HepG2 (cell line): ENCODE data around the gene NAA38. TPM values are rescaled to one million over a fixed set of nuclear protein-coding genes. Genes with fewer than 3 reads are reported as not detected.

Experiments used
- ATAC-seq: fragments of 200-7000 bp; cut with Tn5 transposase; 3 replicates; pipeline ENCODE4 v1.9.1; 2020; ENCODE audit warnings: mild to moderate bottlenecking, moderate library complexity
- BruUV-seq: library from RNA; stranded (reverse); fragments of 400-500 nt; replicated peaks from 2 replicates; lab custom pipeline; 2021; lab: Mats Ljungman, UMichigan
- CTCF ChIA-PET: fragments of 300-600 bp; formaldehyde crosslinking; extraction: SDS; loops from one replicate; lab custom pipeline; 2021; ENCODE audit warnings: low total read pairs, inconsistent platforms, low intra/inter-chr PET ratio; lab: Yijun Ruan, JAX
- POLR2A ChIA-PET: fragments of 350-600 bp; sonication (Branson Sonifier 250); formaldehyde crosslinking; loops from one replicate; lab custom pipeline; 2020; ENCODE audit warnings: antibody characterized with exemption, inconsistent platforms; lab: Yijun Ruan, JAX
- DNase-seq: peaks from one replicate; pipeline ENCODE4 v3.0.0-alpha.2; 2015; ENCODE audit warnings: low spot score
- FAIRE-seq: peaks from 3 replicates; lab custom pipeline; 2011; peaks lifted over from hg19 to GRCh38; lab: Jason Lieb, UNC
- H2AFZ ChIP-seq: one replicate; pipeline ENCODE4 v1.6.1; 2011; ENCODE audit warnings: low read length, inconsistent platforms
- H3K27ac ChIP-seq: fragments of 300-600 bp; 3 replicates; pipeline ENCODE4 v1.8.0; 2011; ENCODE audit warnings: mixed run types, mild to moderate bottlenecking, mixed read lengths, low read length, inconsistent platforms; ENCODE audit not compliant: insufficient read depth; ENCODE audit errors: extremely low read length
- H3K27me3 ChIP-seq, 2 experiments: fragments of 200-600 bp in 1 of 2; 2 replicates in 1 of 2; 3 replicates in 1 of 2; pipeline versions ENCODE4 v1.6.0 to v1.8.0; 2011; ENCODE audit warnings: low read length in 2 of 2, mild to moderate bottlenecking in 2 of 2, moderate library complexity in 2 of 2, inconsistent platforms in 1 of 2; ENCODE audit not compliant: insufficient read depth in 2 of 2, control insufficient read depth in 1 of 2
- H3K36me3 ChIP-seq, 2 experiments: fragments of 200-600 bp in 1 of 2; replicated peaks in 1 of 2; 2 replicates in 1 of 2; 3 replicates in 1 of 2; pipeline versions ENCODE4 v1.5.1 to v1.8.0; 2011; ENCODE audit warnings: low read length in 2 of 2, inconsistent platforms in 1 of 2; ENCODE audit not compliant: insufficient read depth in 2 of 2, control insufficient read depth in 1 of 2
- H3K4me1 ChIP-seq: 2 replicates; pipeline ENCODE4 v1.5.1; 2012; ENCODE audit warnings: low read length, inconsistent platforms; ENCODE audit not compliant: insufficient read depth
- H3K4me2 ChIP-seq: 2 replicates; pipeline ENCODE4 v1.6.0; 2011; ENCODE audit warnings: low read depth, low read length, inconsistent platforms
- H3K4me3 ChIP-seq, 3 experiments: fragments of 200-600 bp in 1 of 3; sonication (generic), shearing (Covaris generic) in 1 of 3; replicated peaks in 1 of 3; 2 replicates each; pipeline ENCODE4 v1.5.1; 2011 to 2016; ENCODE audit warnings: low read length in 3 of 3, inconsistent platforms in 2 of 3, low read depth in 2 of 3, mild to moderate bottlenecking in 2 of 3, control low read depth in 1 of 3, mixed read lengths in 1 of 3; ENCODE audit not compliant: insufficient read depth in 1 of 3
- H3K79me2 ChIP-seq: one replicate; pipeline ENCODE4 v1.6.1; 2011; ENCODE audit warnings: low read length, inconsistent platforms; ENCODE audit not compliant: insufficient read depth
- H3K9ac ChIP-seq: 2 replicates; pipeline ENCODE4 v1.6.0; 2011; ENCODE audit warnings: mild to moderate bottlenecking, low read depth, low read length, inconsistent platforms; ENCODE audit not compliant: insufficient read depth
- H3K9me3 ChIP-seq: 2 replicates; pipeline ENCODE4 v1.5.1; 2012; ENCODE audit warnings: mild to moderate bottlenecking, low read length
- H4K20me1 ChIP-seq: 2 replicates; pipeline ENCODE4 v1.6.0; 2011; ENCODE audit warnings: inconsistent platforms, mild to moderate bottlenecking, low read length, moderate library complexity; ENCODE audit not compliant: insufficient read depth
- JUNB ChIP-seq: sonication (generic); formaldehyde crosslinking; IDR thresholded peaks from 2 replicates; pipeline ENCODE4 v1.8.0; 2022; ENCODE audit warnings: missing genetic modification reagents, mild to moderate bottlenecking, borderline replicate concordance
- RARG ChIP-seq: sonication (generic); formaldehyde crosslinking; IDR thresholded peaks from 2 replicates; pipeline ENCODE4 v1.4.0; 2020; ENCODE audit warnings: low read depth, mild to moderate bottlenecking, missing genetic modification reagents
- ZSCAN29 ChIP-seq: sonication (generic); formaldehyde crosslinking; conservative IDR thresholded peaks from 2 replicates; pipeline ENCODE4 v1.4.0; 2020; ENCODE audit warnings: mild to moderate bottlenecking, missing genetic modification reagents
- WGBS: methylation state at CpG from one replicate; pipeline ENCODE4 v1.1.6; 2017; ENCODE audit warnings: low lambda C conversion rate; 5-methylcytosine and 5-hydroxymethylcytosine counted together
- in situ Hi-C: cut with HindIII; loops from 2 replicates; pipeline ENCODE4 v1.10.0; 2017; ENCODE audit warnings: low pct_unique_long_range_greater_than_20kb; ENCODE audit not compliant: extremely low pct_ligation_motif_present
- intact Hi-C: fragments of 100-400 bp; cut with micrococcal nuclease; formaldehyde crosslinking; loops from one replicate; pipeline ENCODE4 v1.10.0; 2022; ENCODE audit not compliant: unreplicated experiment
- polyA plus RNA-seq, 8 experiments: library from polyadenylated mRNA; depleted of rRNA in 3 of 8; stranded (reverse) in 7 of 8; unstranded in 1 of 8; fragments of >200 nt; fragmentation: Illumina TruSeq in 4 of 8; extraction: Trizol in 4 of 8; gene quantifications; 2 replicates each; pipeline versions ENCODE4 v1.2.1 to v1.2.3, GENCODE V29; 2011 to 2016; ENCODE audit warnings: low read depth in 4 of 8, missing spikeins in 1 of 8, mixed read lengths in 1 of 8; ENCODE audit not compliant: insufficient read depth in 1 of 8
- total RNA-seq, 5 experiments: library from RNA; depleted of rRNA; stranded (reverse); fragments of >200 nt; fragmentation: Illumina TruSeq; extraction: Trizol; gene quantifications; 2 replicates each; pipeline ENCODE4 v1.2.3, GENCODE V29; 2016; ENCODE audit warnings: low read depth in 1 of 5
- TF ChIP-seq, protein P1 (sequence below): IDR thresholded peaks from 2 replicates; pipeline ENCODE4 v1.6.1; 2016

The NAA38 gene
- total and polyA plus RNA-seq, 2 of the 13 experiments (the other 11 are each of a cell fraction or from before 2014, with no cell fraction given), result 46.9 to 91.6 TPM

GRCh38 chr17:7837408-7838088 is 19.8 kb downstream of the NAA38 start:
- intact Hi-C loops, result loop anchor here (2.0 kb wide), 1 partner anchor 19 kb away; the partner anchor contains the start of gene NAA38

More at GRCh38 chr17:7837408-7838088, 19.8 kb downstream of the NAA38 start:
- Histone ChIP-seq H3K4me1 (peaks cover 52% of the 10 kb centered on the region), H3K4me3 (peak overlapping the region; percentile 38 to 92 (median 55)), H3K9ac (peak overlapping the region; percentile 67), H3K27me3 (no peaks in the 10 kb centered on the region; a peak in 1 of 5 replicates), H3K79me2 (peaks cover 34% of the 10 kb centered on the region), H3K9me3 (no peaks in the 10 kb centered on the region), H3K4me2 (peak overlapping the region; percentile 71), H4K20me1 (peaks cover 9% of the 10 kb centered on the region; the same call in 1 of the 2 replicates), H3K27ac (peak overlapping the region; percentile 92), H3K36me3 (0 out of 5 replicates have a peak, but pooled peaks cover 0 to 5% of the 10 kb centered on the region in 2 experiments), H2AFZ (no peak overlapping the region)
- WGBS, result 0% methylated on average over 8 of the region's 8 CpGs
- TF ChIP-seq RARG (peak; percentile 71; the same call in 1 of the 2 replicates), JUNB (0 out of 2 replicates have a peak, but pooled peaks have one; percentile 2), ZSCAN29 (peak; percentile 73; the same call in 1 of the 2 replicates)
- TF ChIP-seq, protein P1, sequence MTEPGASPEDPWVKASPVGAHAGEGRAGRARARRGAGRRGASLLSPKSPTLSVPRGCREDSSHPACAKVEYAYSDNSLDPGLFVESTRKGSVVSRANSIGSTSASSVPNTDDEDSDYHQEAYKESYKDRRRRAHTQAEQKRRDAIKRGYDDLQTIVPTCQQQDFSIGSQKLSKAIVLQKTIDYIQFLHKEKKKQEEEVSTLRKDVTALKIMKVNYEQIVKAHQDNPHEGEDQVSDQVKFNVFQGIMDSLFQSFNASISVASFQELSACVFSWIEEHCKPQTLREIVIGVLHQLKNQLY, result no peak
- peak; percentile 21 for DNase-seq
- no peak for ATAC-seq
- CTCF ChIA-PET, result no interaction called here
- POLR2A ChIA-PET, result interaction anchor here (0.6 to 8.2 kb wide), 19 partner anchors 6 to 458 kb away, joined by 3 to 159 read pairs (median 4); partner anchors contain the start of genes CD68, CHD3, CNTROB and CYB5D1
- no TSS peak for BruUV-seq
- FAIRE-seq, result no peak
- in situ Hi-C loops, result no loop called here
